GM12891 (cell line): ENCODE results near the gene CRISPLD2.

Experiments used
- DNase-seq: peaks from one replicate; pipeline ENCODE4 v3.0.0; 2011; ENCODE audit warnings: low spot score; ENCODE audit not compliant: insufficient read length
- FAIRE-seq: peaks from 2 replicates; lab custom pipeline; 2011; peaks lifted over from hg19 to GRCh38; lab: Jason Lieb, UNC
- PAX5 ChIP-seq: IDR thresholded peaks from 2 replicates; pipeline ENCODE4 v1.6.1; 2011; ENCODE audit warnings: low read length, moderate library complexity, mild to moderate bottlenecking; ENCODE audit not compliant: insufficient read depth, severe bottlenecking
- POLR2A ChIP-seq: IDR thresholded peaks from 2 replicates; pipeline ENCODE4 v1.6.1; 2011; ENCODE audit warnings: low read depth, low read length, control low read depth
- POLR2AphosphoS5 ChIP-seq: IDR thresholded peaks from 2 replicates; pipeline ENCODE4 v1.6.1; 2011; ENCODE audit warnings: low read depth, low read length, control low read depth
- POU2F2 ChIP-seq: IDR thresholded peaks from 2 replicates; pipeline ENCODE4 v1.6.1; 2011; ENCODE audit warnings: low read depth, mild to moderate bottlenecking, control low read depth, low read length, moderate library complexity
- SPI1 ChIP-seq: IDR thresholded peaks from 2 replicates; pipeline ENCODE4 v1.6.1; 2011; ENCODE audit warnings: low read depth, low read length, control low read depth
- TAF1 ChIP-seq: IDR thresholded peaks from 2 replicates; pipeline ENCODE4 v1.6.1; 2011; ENCODE audit warnings: low read depth, low read length, control low read depth

The CRISPLD2 gene

GRCh38 chr16:84920333-84920732 lies 100.5 kb downstream of the CRISPLD2 start:
- FAIRE-seq = peak; percentile 45
- DNase-seq = no peak
- TF ChIP-seq PAX5 (no peak), POLR2AphosphoS5 (no peak), POLR2A (no peak), TAF1 (no peak), SPI1 (no peak), POU2F2 (no peak)

GRCh38 chr16:84922351-84923120 lies 102.8 kb downstream of the CRISPLD2 start:
- TF ChIP-seq TAF1 (no peak), POU2F2 (no peak), PAX5 (no peak), SPI1 (no peak), POLR2AphosphoS5 (no peak), POLR2A (no peak)
- DNase-seq = no peak
- no peak for FAIRE-seq

GRCh38 chr16:84924331-84925091 lies 104.7 kb downstream of the CRISPLD2 start:
- TF ChIP-seq POU2F2 (no peak), TAF1 (no peak), POLR2AphosphoS5 (no peak), PAX5 (no peak), SPI1 (no peak), POLR2A (no peak)
- no peak for DNase-seq
- FAIRE-seq = no peak

- peak; percentile 85 for FAIRE-seq
Observed at GRCh38 chr16:84925092-84925772, 105.4 kb downstream of the CRISPLD2 start.

GRCh38 chr16:84925773-84926372 lies 106.1 kb downstream of the CRISPLD2 start:
- no peak for FAIRE-seq

More at GRCh38 chr16:84925092-84925772, 105.4 kb downstream of the CRISPLD2 start:
- no peak for TF ChIP-seq PAX5
- TF ChIP-seq POLR2AphosphoS5 = no peak
- no peak for TF ChIP-seq POU2F2
- no peak for TF ChIP-seq SPI1
- TF ChIP-seq POLR2A = no peak
- no peak for TF ChIP-seq TAF1
- peak; percentile 69 for DNase-seq

GRCh38 chr16:84926462-84926861 lies 106.7 kb downstream of the CRISPLD2 start:
- DNase-seq = no peak
- TF ChIP-seq PAX5 (no peak), TAF1 (no peak), POLR2A (no peak), POLR2AphosphoS5 (no peak), POU2F2 (no peak), SPI1 (no peak)
- FAIRE-seq = no peak

More at GRCh38 chr16:84925773-84926372, 106.1 kb downstream of the CRISPLD2 start:
- TF ChIP-seq SPI1 = no peak
- no peak for TF ChIP-seq TAF1
- TF ChIP-seq POLR2AphosphoS5 = no peak
- TF ChIP-seq POLR2A = no peak
- no peak for TF ChIP-seq PAX5
- no peak for TF ChIP-seq POU2F2
- no peak for DNase-seq

GRCh38 chr16:84927621-84928591 lies 108.1 kb downstream of the CRISPLD2 start:
- FAIRE-seq (no peak), DNase-seq (no peak)
- no peak for TF ChIP-seq POU2F2
- no peak for TF ChIP-seq SPI1
- TF ChIP-seq TAF1 = no peak
- no peak for TF ChIP-seq PAX5
- TF ChIP-seq POLR2AphosphoS5 = no peak
- TF ChIP-seq POLR2A = no peak
